CD1c-positive myeloid dendritic cell (primary cell): ENCODE measurements around the gene TTL.
"Not testable (repeated sequence)": the region's sequence is repeated elsewhere in the genome, so short reads cannot be mapped to it uniquely, and the experiment has no call there.

Experiments
- DNase-seq: peaks from one replicate; pipeline ENCODE4 v3.0.0-alpha.2; 2016; ENCODE audit errors: extremely low spot score

Gene TTL

DNA sequence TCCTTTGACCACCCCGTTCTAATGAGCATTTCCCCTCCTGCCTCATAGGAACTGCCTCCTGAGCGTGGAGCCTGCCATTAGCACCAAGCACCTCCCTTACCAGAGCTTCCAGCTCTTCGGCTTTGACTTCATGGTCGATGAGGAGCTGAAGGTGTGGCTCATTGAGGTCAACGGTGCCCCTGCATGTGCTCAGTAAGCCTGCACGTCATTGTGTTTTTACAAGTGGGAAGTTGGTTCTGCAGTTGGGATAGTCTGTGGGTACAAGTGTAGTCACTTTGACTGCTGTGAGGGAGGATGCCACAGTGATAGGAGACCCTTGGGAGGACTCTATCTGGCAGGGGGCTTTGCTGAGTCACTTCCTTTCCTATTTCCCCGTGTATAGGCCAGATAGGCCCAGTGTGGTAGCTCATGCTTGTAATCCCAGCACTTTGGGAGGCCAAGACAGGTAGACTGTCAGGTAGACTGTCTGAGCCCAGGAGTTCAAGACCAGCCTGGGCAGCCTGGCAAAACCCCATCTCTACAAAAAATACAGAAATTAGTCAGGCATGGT, 38.4 kb downstream of the TTL start:
- no peak for DNase-seq

DNA sequence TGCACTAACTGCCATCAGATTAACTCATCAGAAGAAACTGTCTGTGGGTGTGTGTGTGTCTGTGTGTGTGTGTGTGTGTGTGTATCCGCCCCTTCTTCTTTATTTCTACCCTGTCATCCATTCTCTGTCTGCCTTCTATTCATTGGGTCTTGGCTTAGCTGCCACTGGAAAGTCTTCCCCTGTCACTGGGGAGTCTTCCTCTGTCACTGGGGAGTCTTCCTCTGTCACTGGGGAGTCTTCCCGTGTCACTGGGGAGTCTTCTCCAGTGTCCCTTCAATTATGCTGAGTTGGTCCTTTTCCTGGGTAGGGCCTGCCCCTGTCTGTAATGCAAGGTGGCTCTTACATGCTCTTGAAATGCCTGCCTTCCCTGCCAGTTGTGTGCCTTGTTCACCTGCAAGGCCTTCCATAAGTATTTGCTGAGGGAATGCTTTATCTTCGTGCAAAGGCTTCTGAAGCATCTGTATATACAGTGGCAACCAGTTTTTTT, 41.4 kb downstream of the TTL start:
- DNase-seq: no peak

DNA sequence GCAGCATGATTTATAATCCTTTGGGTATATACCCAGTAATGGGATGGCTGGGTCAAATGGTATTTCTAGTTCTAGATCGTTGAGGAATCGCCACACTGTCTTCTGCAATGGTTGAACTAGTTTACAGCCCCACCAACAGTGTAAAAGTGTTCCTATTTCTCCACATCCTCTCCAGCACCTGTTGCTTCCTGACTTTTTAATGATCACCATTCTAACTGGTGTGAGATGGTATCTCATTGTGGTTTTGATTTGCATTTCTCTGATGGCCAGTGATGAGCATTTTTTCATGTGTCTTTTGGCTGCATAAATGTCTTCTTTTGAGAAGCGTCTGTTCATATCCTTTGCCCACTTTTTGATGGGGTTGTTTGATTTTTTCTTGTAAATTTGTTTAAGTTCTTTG, 42.3 kb downstream of the TTL start:
- not testable (repeated sequence) for DNase-seq

DNA sequence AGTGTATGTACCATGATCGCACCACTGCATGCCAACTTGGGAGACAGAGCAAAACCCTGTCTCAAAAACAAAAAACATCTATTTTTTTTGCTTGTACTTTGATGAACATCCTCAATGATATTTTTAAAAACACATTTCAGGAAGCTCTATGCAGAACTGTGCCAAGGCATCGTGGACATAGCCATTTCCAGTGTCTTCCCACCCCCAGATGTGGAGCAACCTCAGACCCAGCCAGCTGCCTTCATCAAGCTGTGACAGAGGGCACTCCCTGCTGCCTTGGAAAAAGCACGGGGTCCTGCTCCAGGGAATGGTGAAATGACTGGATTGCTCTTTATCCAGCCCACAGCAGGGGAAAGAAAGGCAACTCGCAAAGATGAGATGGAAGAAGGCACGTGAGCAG, 46.6 kb downstream of the TTL start:
- DNase-seq: peak; percentile 29

DNA sequence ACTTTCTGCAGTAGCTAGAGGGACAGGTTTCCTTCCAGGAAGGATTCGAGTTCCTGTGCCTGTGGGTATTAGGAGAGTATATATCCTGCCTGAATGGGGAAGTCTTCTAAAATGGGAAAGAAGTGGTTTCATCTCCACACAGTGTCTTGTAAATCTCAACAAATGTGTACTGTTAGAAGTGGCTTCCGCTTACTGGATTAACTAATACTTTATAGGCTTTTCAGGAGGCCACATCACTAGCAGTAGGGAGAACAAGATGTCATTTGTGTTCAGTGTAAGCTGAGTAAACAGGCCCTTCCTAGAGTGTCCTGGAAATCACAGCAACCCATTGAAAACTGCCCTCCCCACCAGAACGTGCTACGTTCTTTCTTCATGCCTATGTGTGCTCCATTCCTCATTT, 47.8 kb downstream of the TTL start:
- peak; percentile 50 for DNase-seq

DNA sequence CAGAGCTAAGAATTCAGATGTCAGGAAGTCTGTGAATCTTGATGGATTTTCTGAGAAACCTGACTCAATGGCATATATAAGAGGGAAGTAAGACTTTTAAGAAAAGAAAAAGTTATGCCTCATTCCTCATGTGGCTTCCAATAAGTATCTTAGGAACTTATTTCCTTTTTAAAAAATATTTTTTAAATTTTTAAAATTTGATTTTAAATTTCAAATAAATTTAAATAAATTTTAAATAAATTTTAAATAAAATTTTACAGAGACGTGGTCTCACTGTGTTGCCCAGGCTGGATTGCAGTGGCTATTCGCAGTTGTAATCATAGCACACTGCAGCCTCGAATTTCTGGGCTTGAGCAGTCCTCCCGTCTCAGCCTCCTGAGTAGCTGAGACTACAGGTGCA, 48.8 kb downstream of the TTL start:
- DNase-seq: no peak

DNA sequence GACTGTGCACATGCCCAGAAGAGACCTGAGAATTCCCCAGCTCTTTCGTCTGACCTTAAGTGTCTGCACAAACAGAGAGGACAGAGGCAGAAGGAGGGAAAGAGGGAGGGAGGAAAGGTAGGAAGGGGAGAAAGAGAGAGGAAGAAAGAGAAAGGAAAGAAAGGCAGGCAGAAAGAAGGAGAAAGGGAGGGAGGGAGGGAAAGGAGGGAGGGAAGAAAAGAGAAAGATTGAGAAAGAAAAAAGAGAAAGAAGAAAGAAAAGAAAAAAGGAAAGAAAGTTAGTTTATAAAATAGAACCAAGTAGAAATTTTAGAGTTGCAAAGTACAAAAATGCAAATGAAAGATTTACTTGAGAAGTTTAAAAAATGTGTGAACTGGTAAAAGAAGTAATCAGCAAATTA, 52.9 kb downstream of the TTL start:
- no peak for DNase-seq

DNA sequence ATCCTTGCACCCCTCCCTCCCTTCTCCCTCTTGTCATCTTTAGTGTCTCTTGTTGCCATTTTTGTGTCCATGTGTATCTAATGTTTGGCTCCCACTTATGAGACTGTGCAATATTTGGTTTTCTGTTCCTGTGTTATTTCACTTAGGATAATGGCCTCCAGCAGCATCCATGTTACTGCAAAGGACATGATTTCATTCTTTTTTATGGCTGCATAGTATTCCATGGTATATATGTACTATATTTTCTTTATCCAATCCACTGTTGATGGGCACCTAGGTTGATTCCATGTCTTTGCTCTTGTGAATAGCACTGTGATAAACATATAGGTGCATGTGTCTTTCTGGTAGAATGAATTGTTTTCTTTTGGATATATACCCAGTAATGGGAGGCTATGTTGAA, 54.7 kb downstream of the TTL start:
- not testable (repeated sequence) for DNase-seq

DNA sequence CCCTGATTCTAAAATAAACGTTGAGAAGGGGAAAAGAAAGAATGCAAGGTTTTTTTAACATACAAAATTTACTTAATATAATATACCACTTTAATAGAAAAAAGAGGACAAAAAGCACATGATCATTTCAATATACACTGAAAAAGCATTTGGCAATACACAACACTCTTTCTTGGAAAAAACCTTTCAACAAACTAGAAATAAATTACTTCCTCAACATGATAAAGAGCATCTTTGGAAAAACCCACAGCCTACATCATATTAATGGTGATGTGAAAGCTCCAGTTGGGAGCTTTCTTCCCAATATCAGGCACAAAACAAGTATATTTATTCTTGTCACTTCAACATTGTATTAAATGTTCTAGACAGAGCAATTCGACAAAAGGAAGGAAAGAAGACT, 57.4 kb downstream of the TTL start:
- no peak for DNase-seq

DNA sequence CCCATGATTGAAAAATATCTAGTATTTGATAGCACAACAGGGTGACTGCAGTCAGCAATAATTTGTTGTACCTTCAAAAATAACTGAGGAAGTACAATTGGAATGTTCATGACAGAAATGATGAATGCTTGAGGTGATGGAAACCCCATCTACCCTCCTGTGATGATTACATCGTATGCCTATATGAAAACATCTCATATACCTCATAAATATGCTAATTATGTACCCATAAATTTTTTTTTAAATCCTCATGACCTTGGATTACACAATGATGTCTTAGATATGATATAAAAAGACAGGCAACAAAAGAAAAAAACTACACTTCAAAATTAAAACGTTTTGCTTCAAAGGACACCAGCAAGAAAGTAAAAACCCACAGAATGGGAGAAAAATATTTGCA, 59.0 kb downstream of the TTL start:
- no peak for DNase-seq

DNA sequence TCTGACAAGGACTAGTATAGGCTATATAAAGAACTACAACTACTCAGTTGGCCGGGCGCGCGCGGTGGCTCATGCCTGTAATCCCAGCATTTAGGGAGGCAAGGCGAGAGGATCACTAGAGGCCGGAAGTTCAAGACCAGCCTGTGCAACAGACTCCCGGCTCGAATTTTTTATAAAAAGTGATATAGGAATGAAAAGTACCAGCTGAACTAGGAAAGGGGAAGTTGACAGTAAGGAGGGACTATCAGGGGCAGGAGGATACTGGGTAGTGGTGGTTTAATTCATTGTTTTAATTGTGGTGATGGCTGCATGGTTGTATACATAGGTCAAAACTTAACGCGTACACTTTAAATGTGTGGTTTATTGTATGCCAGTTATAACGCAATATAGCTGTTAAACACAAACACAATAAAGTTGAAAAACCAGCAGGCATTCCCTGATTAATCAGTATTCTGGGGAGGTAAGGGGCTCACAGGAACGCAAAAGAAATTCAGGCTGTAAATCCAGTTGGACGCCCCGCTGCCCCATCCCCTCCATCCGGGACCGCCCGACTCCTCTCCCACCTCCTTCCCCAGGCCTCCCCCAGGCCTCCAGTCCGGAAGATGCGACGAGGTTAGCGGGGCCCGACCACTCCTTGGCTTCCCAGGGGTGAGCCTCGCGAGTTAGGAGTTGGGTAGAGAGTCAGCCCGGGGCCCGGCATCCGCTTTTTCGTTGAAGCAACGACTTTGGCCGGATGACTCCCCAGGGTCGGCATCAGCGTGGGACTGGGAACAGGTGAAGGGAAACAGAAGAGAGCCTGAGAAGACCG, 59.6 kb downstream of the TTL start:
- DNase-seq: peak; percentile 62

DNA sequence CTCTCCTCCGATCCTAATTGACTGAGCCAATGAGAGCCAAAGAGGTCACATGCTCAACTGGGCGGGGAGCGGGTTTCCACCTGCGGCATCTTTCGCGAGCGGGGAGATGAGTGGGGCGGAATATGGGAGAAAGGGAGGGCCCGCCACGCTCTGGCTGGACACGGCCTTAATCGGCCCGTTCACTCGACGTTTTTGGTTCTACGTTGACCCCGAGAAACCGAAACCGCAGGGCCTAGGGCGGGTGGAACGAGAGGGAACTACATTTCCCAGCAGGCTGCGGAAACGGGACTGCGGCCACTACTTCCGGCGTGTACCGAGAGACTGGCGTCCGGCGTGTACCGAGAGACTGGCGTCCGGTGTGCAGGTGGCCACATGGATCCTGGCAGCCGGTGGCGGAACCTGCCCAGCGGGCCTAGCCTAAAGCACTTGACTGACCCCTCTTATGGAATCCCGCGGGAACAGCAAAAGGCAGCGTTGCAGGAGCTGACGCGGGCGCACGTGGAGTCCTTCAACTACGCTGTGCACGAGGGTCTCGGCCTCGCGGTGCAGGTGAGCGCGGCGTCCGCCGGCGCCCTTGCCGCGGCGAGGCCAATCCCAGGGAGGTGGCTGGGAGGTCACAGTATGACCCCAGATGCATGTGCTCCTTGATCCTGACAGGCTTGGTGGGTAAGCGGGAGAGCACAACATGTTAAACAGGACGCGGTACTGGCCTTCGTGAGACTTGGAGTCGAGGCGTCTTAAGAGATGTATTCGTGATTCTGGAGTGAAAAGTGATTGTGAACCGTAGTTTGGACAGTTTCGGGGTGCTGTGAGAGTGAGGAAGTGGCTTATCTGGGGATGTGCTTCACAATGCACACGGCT, 60.4 kb downstream of the TTL start, which contains the start of gene POLR1B:
Gene POLR1B, plus strand, starts transcription at position 343 of the 861 bp plus-strand sequence. Its CDS starts 30 bp downstream, at position 373.
- peak; percentile 86 for DNase-seq

DNA sequence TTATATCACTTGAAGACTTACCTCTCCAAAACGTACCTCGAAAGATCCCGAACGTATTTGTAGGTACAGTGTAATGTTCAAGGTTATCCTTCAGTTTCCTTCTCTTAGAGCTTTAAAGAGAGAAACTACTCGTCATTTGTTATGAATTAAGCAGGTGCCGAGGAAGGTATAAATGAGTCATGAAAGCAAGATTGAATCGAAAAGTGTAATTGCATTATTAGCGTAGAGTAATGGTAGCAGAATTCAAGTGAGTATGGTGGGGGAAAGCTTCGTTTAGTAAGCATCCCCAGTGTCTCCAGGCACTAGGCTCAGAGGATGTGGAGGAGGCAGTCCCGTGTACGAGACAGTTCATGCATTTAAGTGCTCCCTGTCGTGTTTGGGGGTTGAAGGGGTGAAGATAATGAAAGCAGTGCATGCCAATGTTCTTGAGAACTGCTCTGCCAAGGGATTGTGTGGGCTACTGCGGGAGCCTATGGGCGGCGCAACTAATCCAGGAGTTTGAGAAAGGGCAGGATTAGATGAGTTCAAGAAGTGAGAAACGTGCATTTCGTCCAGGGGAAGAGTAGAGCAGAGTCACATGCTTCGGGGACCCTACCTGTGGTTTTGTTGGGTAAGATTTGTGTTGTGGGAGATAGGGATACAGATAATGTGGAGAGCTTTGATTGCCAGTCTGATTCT, 61.2 kb downstream of the TTL start:
- DNase-seq: peak; percentile 12

DNA sequence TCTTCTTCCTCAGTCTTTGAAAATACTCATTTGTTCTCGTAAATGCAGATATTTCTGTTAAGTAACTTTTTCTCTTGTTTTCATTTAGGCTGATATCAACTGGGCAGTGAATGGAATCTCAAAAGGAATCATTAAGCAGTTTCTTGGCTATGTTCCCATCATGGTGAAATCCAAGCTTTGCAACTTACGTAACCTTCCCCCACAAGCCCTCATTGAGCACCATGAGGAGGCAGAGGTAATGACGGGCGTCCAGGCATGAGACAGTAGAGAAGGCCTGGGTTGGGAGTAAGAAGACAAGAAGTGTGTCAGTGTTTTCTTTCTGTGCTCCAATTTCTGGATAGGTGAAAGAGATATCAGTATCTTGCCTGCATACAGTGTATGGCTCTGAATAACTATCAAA, 65.4 kb downstream of the TTL start:
- DNase-seq: no peak

DNA sequence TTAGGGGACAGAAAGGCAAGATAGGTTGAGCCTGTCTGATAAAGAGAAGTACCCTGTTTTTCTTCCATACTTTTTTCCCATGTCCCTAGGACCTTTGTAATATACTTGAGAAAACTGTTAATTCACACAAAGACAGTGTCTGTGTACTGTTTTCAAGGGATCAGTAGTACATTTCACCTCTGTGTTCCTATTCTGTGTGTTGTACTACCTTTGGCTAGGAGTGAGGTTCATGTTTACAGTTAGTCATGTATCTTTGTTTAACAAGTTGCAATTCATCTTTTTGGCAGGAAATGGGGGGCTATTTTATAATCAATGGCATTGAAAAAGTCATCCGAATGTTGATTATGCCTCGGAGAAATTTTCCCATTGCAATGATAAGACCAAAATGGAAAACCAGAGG, 67.0 kb downstream of the TTL start:
- no peak for DNase-seq

DNA sequence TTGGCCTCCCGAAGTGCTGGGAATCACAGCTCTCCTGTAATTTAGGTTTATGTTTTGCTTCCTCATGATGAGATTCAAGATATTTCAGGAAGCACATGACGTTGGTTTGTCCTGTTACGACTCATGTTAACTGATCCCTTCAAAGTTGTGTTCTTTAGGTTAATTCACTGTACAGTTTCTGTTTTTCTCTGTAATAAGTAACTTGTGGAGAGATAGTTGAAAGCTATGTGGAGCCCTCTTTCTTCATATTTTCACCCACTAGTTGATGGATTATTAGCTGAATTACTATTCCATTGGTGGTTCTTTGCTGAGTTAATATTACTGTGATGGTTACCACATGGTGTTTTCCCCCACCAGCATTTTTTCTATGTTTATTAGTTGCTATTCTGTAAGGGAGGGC, 84.1 kb downstream of the TTL start:
- no peak for DNase-seq

DNA sequence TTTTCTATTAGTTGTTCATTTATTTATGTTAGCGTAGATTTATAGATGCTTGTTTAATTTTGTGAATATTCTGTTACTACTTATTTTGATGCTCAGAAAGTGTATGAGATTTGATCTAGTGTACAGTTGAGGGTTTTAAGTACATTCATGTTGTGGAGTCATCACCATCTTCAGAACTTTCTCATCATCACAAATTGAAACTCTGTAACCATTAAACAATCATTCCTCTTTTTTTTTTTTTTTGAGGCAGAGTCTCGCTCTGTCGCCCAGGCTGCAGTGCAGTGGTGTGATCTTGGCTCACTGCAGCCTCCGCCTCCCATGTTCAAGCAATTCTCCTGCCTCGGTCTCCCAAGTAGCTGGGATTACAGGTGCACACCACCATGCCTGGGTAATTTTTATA, 84.6 kb downstream of the TTL start:
- not testable (repeated sequence) for DNase-seq

DNA sequence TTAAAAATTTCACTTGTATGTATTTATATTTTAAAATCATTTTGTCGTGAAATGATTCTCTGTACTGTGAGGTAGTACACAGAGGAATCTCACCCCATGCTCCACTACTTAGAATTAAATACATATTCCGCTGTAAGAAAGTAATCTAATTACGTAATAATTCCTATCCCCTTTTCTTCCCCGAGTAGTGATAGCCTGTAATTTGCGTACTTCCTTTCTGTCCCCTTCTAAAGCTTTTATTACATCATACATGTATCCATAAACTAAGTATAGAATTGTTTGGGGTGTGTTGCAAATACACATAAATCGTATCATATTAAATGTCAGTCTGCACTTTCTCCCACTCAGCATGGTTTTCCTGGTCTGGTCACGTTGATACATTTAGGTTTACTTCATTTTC, 90.0 kb downstream of the TTL start:
- DNase-seq: no peak

DNA sequence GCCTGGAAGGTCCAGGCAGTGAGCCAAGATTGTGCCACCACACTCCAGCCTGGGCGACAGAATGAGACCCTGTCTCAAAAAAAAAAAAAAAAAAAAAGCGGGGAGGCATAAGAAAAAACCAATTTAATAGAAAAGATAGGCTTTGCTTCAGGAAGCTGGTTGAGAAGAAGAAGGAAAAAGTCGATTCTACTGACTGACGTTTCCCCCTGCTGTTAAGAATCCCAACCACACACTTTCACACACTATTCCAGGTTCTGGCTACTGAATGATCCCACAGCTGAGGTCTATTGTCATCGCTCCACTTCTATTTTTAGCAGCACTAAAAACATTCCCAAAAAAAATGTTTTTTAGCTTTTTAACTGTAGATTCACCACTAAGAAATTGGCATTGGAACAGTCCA, 95.8 kb downstream of the TTL start:
- no peak for DNase-seq

DNA sequence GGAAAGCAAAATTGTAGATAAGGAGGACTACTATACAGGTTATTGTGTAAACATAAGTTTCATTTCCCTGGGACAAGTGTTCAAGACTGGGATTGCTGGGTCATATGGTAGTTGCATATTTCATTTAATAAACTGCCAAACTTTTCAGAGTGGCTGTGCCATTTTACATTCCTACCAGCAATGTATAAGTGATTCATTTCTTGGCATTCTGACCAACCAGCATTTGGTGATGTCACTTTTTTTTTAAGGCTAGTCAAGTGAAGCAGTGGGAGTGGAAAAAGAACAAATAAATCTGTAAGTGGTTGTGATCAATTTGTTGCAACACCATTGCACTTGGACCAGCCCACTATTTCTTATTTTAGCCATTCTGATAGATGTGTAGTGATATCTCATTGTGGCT, 97.3 kb downstream of the TTL start:
- DNase-seq: peak; percentile 43

DNA sequence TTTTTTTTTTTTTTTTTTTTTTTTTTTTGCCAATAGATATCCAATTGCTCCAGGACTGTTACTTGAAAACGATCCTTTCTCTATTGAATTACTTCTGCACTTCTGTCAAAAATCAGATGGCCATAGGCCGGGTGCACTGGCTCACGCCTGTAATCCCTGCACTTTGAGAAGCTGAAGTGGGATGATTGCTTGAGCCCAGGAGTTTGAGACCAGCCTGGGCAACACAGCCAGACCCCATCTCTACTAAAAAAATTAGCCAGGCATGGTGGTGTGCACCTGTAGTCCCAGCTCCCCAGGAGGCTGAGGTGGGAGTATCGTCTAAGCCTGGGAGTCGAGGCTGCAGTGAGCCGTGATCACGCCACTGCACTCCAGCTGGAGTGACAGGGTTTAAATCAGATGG, 98.1 kb downstream of the TTL start:
- DNase-seq: no peak

DNA sequence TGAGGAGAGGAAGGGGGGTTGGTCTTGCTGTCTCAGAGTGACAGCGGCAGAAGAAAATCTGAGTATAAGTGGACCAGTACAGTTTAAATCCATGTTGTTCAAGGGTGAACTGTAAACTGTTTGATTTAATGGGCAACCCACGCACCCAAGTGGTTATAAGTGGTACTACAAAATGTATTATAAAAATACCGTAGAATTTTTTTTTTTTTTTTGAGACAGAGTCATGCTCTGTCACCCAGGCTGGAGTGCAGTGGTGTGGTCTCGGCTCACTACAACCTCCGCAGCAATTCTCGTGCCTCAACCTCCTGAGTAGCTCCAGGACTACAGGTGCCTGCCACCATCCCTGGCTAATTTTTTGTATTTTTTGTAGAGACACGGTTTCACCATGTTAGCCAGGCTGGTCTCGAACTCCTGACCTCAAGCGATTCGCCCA, 100.4 kb downstream of the TTL start:
- DNase-seq: peak; percentile 75
